C4-2B (cell line): Measurements from ENCODE around the gene CCSER2.

Source experiments
- H3K27ac ChIP-seq: fragments of 450-650 bp; 2 replicates; pipeline ENCODE4 v1.5.1; 2017
- ZFX ChIP-seq: fragments of 450-650 bp; IDR thresholded peaks from 2 replicates; pipeline ENCODE4 v1.6.1; 2017
- TF ChIP-seq, protein P1 (sequence below): fragments of 450-650 bp; conservative IDR thresholded peaks from 2 replicates; pipeline ENCODE4 v1.5.1; 2017; ENCODE audit warnings: mild to moderate bottlenecking

Gene CCSER2

DNA sequence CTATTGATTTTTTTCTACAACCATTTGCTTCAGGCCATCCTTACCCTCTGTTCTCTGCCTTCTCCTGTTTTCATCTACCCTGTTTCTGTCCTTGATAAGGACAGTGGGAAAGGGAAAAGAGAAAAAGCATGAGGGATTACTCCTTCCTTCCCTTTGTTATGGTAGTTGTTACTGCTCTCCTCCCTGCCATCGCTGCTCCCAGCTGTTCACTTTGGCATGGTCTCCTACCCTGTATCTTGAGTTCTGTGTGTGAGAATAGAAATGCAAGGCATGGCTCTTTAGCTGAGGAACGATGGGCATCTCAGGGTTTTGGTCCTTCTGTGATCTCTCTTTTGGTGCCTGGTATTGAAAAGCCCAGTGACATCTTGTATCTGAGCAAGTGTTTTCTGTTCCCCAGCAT is 6.4 kb downstream of the CCSER2 start:
- no peak overlapping the region for H3K27ac ChIP-seq
- TF ChIP-seq, protein P1, sequence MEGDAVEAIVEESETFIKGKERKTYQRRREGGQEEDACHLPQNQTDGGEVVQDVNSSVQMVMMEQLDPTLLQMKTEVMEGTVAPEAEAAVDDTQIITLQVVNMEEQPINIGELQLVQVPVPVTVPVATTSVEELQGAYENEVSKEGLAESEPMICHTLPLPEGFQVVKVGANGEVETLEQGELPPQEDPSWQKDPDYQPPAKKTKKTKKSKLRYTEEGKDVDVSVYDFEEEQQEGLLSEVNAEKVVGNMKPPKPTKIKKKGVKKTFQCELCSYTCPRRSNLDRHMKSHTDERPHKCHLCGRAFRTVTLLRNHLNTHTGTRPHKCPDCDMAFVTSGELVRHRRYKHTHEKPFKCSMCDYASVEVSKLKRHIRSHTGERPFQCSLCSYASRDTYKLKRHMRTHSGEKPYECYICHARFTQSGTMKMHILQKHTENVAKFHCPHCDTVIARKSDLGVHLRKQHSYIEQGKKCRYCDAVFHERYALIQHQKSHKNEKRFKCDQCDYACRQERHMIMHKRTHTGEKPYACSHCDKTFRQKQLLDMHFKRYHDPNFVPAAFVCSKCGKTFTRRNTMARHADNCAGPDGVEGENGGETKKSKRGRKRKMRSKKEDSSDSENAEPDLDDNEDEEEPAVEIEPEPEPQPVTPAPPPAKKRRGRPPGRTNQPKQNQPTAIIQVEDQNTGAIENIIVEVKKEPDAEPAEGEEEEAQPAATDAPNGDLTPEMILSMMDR, result no peak
- no peak for TF ChIP-seq ZFX

DNA sequence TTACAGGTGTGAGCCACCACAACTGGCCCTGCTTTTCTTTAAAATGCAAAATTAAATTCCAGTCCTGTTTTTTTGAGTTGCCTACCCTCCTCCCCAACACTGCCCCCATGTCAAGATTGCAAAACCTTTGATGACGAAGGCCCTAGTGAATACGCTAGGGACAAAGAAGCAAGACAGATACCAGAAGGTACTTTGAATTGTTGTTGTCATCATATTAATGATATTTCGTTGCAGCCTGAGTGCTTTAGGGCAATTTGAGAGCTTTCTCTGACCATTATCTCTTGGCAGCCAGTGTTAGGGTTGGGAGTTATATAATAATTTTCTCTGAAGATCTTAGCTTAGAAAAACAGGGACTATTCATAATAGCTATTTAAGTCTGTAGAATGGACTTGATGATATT is 7.1 kb downstream of the CCSER2 start:
- no peak overlapping the region for H3K27ac ChIP-seq

GRCh38 chr10:84336406-84337090 is 8.2 kb downstream of the CCSER2 start:
- TF ChIP-seq ZFX, result no peak
- no peak overlapping the region for H3K27ac ChIP-seq

More for the DNA sequence above, 7.1 kb downstream of the CCSER2 start:
- TF ChIP-seq, protein P1, result no peak
- TF ChIP-seq ZFX, result no peak

GRCh38 chr10:84337199-84337598 is 8.8 kb downstream of the CCSER2 start:
- TF ChIP-seq ZFX, result no peak
- TF ChIP-seq, protein P1, result no peak

DNA sequence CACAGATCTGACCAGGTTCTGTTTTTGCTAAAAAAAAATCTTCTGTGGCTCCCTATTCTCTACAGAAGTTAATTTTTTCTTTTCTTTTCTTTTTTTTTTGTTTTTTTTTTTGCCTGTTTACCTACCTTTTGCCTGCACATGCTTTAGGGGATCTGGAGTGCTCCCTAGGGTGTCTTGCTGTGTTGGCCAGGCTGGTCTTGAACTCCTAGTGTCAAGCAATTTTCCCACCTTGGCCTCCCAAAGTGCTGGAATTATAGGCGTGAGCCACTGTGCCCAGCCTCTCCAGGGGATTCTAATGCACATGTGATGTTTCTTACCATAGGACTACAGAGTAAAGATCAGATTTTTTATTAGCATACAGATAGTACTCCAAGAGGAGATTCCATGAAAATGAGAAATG is 10.6 kb downstream of the CCSER2 start:
- TF ChIP-seq, protein P1, result no peak
- TF ChIP-seq ZFX, result no peak
- no peak overlapping the region for H3K27ac ChIP-seq

More at GRCh38 chr10:84337199-84337598, 8.8 kb downstream of the CCSER2 start:
- no peak overlapping the region for H3K27ac ChIP-seq

DNA sequence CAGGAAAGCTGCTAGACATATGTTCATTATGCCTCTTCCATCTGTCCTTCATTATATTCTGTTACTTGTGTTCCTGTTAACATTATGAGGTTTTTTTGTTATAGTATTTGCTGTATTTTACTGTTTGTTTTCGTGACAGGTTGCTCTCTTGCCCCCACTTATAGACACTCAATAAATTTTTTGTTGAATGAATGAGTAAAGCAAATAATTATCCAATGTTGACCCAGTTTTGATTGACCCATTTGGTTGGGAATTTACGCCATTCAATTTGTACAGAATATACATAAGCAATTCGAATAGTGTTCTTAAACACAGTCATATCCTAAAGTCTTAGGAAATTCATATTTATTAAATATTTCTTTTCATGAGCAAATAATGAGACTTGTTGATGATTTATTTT is 11.8 kb downstream of the CCSER2 start:
- no peak overlapping the region for H3K27ac ChIP-seq
- TF ChIP-seq ZFX, result no peak
- TF ChIP-seq, protein P1, result no peak

- TF ChIP-seq ZFX, result no peak
- no peak overlapping the region for H3K27ac ChIP-seq
Observed at GRCh38 chr10:84340632-84341537, 12.5 kb downstream of the CCSER2 start.

GRCh38 chr10:84341538-84341856 is 13.1 kb downstream of the CCSER2 start:
- TF ChIP-seq ZFX, result no peak
- TF ChIP-seq, protein P1, result peak; percentile 12; the same call in 1 of the 2 replicates
- no peak overlapping the region for H3K27ac ChIP-seq
